ENCODE measurements around the gene CTNNA3. TPM values are rescaled to one million over a fixed set of nuclear protein-coding genes. Genes with fewer than 3 reads are reported as not detected.
"Not testable (repeated sequence)": the region's sequence is repeated elsewhere in the genome, so short reads cannot be mapped to it uniquely, and the experiment has no call there.

The CTNNA3 gene
- total RNA-seq, 4 donors from 2014 or later = 1.5 to 9.8 (median 4.3) TPM

- Histone ChIP-seq H3K27ac (no peak overlapping the region), H3K4me3 (no peak overlapping the region), H3K4me1 (no peaks in the 10 kb centered on the region), H3K27me3 (no peaks in the 10 kb centered on the region), H3K9me3 (no peaks in the 10 kb centered on the region), H3K36me3 (no peaks in the 10 kb centered on the region)
- DNase-seq = no peak
- intact Hi-C loops (cut with DNase I; ENCODE audit: low total_unique reads) = no loop called here
- no peak for TF ChIP-seq CTCF (IDR thresholded peaks at IDR 0.05)
- no peak for TF ChIP-seq POLR2A (IDR thresholded peaks at IDR 0.05)
These were observed 470.8 kb downstream of the CTNNA3 start for GRCh38 chr10:67225226-67225625.

DNA sequence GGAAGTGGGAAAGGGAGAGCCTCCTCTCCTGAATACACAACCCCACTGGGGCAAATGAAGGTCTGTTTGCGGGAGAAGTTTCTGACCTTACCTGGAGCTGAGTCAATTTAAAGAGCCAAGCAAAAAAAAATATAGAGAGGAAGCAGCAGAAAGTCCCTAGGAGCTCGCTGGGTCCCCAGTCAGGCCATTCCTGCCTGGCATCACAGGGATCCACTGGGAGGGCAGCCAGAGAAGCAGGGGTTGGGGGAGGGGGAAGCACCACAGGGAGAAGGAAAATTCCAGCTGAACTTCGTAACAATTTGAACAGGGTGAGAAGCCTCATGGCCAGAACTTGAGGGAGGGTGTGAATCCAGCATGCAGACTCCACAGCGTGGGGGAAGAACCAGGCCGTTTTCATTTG is 471.4 kb downstream of the CTNNA3 start:
- H3K36me3 ChIP-seq = no peaks in the 10 kb centered on the region
- intact Hi-C loops (cut with DNase I; ENCODE audit: low total_unique reads) = no loop called here
- no peak for DNase-seq
- H3K4me1 ChIP-seq = no peaks in the 10 kb centered on the region
- no peaks in the 10 kb centered on the region for H3K27me3 ChIP-seq
- H3K27ac ChIP-seq = no peak overlapping the region
- no peak overlapping the region for H3K4me3 ChIP-seq
- TF ChIP-seq POLR2A (IDR thresholded peaks at IDR 0.05) = no peak
- TF ChIP-seq CTCF (IDR thresholded peaks at IDR 0.05) = no peak
- H3K9me3 ChIP-seq = no peaks in the 10 kb centered on the region

- no peak for DNase-seq
- Histone ChIP-seq H3K4me3 (no peak overlapping the region), H3K9me3 (no peaks in the 10 kb centered on the region), H3K4me1 (no peaks in the 10 kb centered on the region), H3K27me3 (no peaks in the 10 kb centered on the region), H3K36me3 (no peaks in the 10 kb centered on the region), H3K27ac (no peak overlapping the region)
- TF ChIP-seq CTCF (IDR thresholded peaks at IDR 0.05) = no peak
- no peak for TF ChIP-seq POLR2A (IDR thresholded peaks at IDR 0.05)
- intact Hi-C loops (cut with DNase I; ENCODE audit: low total_unique reads) = no loop called here
These were observed 473.1 kb downstream of the CTNNA3 start for GRCh38 chr10:67222934-67223333.

GRCh38 chr10:67221939-67222494 is 474.0 kb downstream of the CTNNA3 start:
- Histone ChIP-seq H3K36me3 (no peaks in the 10 kb centered on the region), H3K9me3 (no peaks in the 10 kb centered on the region), H3K4me1 (no peaks in the 10 kb centered on the region), H3K27me3 (no peaks in the 10 kb centered on the region), H3K4me3 (no peak overlapping the region), H3K27ac (no peak overlapping the region)
- intact Hi-C loops (cut with DNase I; ENCODE audit: low total_unique reads) = no loop called here
- no peak for TF ChIP-seq POLR2A (IDR thresholded peaks at IDR 0.05)
- TF ChIP-seq CTCF (IDR thresholded peaks at IDR 0.05) = no peak
- no peak for DNase-seq

DNA sequence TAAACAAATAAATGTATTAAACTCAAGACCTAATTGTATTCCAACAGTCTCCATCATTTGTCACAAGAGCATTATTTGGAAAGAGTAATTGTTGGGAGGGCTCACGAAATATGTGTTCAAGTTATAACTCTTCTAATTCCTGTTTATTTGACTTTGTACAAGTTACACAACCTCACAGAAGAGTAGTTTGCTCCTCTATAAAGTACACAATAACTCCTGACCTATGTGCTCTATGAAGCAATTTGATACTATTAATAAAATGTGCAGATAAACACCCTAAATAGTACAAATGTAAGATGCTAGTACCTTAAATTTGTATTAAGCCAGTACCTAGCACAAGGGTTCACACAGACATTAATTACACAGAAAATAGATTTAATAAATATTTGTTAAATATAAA is 484.3 kb downstream of the CTNNA3 start:
- no peaks in the 10 kb centered on the region for H3K27me3 ChIP-seq
- no peak for DNase-seq
- H3K27ac ChIP-seq = no peak overlapping the region
- no peak for TF ChIP-seq POLR2A (IDR thresholded peaks at IDR 0.05)
- no peak for TF ChIP-seq CTCF (IDR thresholded peaks at IDR 0.05)
- H3K9me3 ChIP-seq = no peaks in the 10 kb centered on the region
- no peaks in the 10 kb centered on the region for H3K4me1 ChIP-seq
- no peaks in the 10 kb centered on the region for H3K36me3 ChIP-seq
- H3K4me3 ChIP-seq = no peak overlapping the region
- intact Hi-C loops (cut with DNase I; ENCODE audit: low total_unique reads) = no loop called here

DNA sequence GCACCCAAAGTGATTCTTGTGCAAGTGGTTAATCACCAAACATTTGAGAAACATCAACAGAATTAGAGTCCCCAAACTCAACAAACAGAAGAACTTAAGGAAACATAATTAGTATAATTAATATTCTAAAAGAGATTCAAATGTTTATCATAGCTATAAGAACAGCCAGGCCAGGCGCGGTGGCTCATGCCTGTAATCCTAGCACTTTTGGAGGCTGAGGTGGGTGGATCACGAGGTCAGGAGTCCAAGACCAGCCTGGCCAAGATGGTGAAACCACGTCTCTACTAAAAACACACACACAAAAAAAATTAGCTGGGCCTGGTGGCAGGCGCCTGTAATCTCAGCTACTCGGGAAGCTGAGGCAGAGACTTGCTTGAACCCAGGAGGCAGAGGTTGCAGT is 488.1 kb downstream of the CTNNA3 start:
- intact Hi-C loops (cut with DNase I; ENCODE audit: low total_unique reads); H3K27ac ChIP-seq; DNase-seq; H3K9me3 ChIP-seq; H3K27me3 ChIP-seq; H3K4me3 ChIP-seq; H3K4me1 ChIP-seq; H3K36me3 ChIP-seq: not testable (repeated sequence)

Measured in uterus (tissue), 4 donors.